HepG2 (cell line): Measurements from ENCODE around the gene RGS19. TPM values are rescaled to one million over a fixed set of nuclear protein-coding genes. Genes with fewer than 3 reads are reported as not detected.

Experiments
- ARID3A ChIP-seq: IDR thresholded peaks from 2 replicates; pipeline ENCODE4 v1.6.1; 2012; ENCODE audit warnings: low read depth, low read length, improper control_type of control experiment
- CBX2 ChIP-seq, 2 experiments: fragments of 200-600 bp in 1 of 2; sonication (generic); formaldehyde crosslinking in 1 of 2; IDR thresholded peaks; 2 replicates each; pipeline versions ENCODE4 v1.7.0 to v1.8.1; 2018 to 2022; ENCODE audit warnings: low read depth in 2 of 2, low read length in 1 of 2, mild to moderate bottlenecking in 1 of 2, missing genetic modification reagents in 1 of 2
- HNRNPLL ChIP-seq: fragments of 200-400 bp; formaldehyde crosslinking; IDR thresholded peaks from 2 replicates; pipeline ENCODE4 v1.6.1; 2017; ENCODE audit warnings: mild to moderate bottlenecking, low read depth, low read length; ENCODE audit not compliant: poor library complexity, severe bottlenecking
- HOXA7 ChIP-seq: sonication (generic); formaldehyde crosslinking; IDR thresholded peaks from 2 replicates; pipeline ENCODE4 v1.8.1; 2022; ENCODE audit warnings: mild to moderate bottlenecking, missing genetic modification reagents, moderate library complexity
- KDM4B ChIP-seq: sonication (generic); formaldehyde crosslinking; IDR thresholded peaks from 2 replicates; pipeline ENCODE4 v1.4.0; 2020; ENCODE audit warnings: missing genetic modification reagents
- MIER2 ChIP-seq: IDR thresholded peaks from 2 replicates; pipeline ENCODE4 v1.6.1; 2016; ENCODE audit warnings: missing biosample characterization, missing genetic modification reagents
- MXI1 ChIP-seq: IDR thresholded peaks from 3 replicates; pipeline ENCODE4 v1.6.1; 2012; ENCODE audit warnings: low read depth, low read length, inconsistent platforms, borderline replicate concordance
- PAWR ChIP-seq: sonication (generic); formaldehyde crosslinking; IDR thresholded peaks from 2 replicates; pipeline ENCODE4 v1.4.0; 2020; ENCODE audit warnings: missing genetic modification reagents, mild to moderate bottlenecking, borderline replicate concordance
- POLR2AphosphoS5 ChIP-seq: IDR thresholded peaks from 2 replicates; pipeline ENCODE4 v1.6.1; 2012; ENCODE audit warnings: low read depth, low read length
- RAD51 ChIP-seq: fragments of 450-650 bp; IDR thresholded peaks from 2 replicates; pipeline ENCODE4 v1.6.1; 2016; ENCODE audit warnings: borderline replicate concordance
- RERE ChIP-seq: IDR thresholded peaks from 2 replicates; pipeline ENCODE4 v1.6.1; 2016; ENCODE audit warnings: low read depth, missing genetic modification reagents, missing compliant biosample characterization
- SIN3B ChIP-seq: fragments of 150-350 bp; IDR thresholded peaks from 2 replicates; pipeline ENCODE4 v1.6.1; 2014; ENCODE audit warnings: low read length
- SMC3 ChIP-seq: IDR thresholded peaks from 2 replicates; pipeline ENCODE4 v1.6.1; 2011; ENCODE audit warnings: low read length, improper control_type of control experiment
- TGIF2 ChIP-seq: IDR thresholded peaks from 2 replicates; pipeline ENCODE4 v1.6.1; 2016; ENCODE audit warnings: control low read depth, missing compliant biosample characterization
- TOPORS ChIP-seq: sonication (generic); formaldehyde crosslinking; IDR thresholded peaks from 2 replicates; pipeline ENCODE4 v1.8.0; 2023; ENCODE audit warnings: mild to moderate bottlenecking, missing genetic modification reagents
- ZBTB10 ChIP-seq: sonication (generic); formaldehyde crosslinking; IDR thresholded peaks from 2 replicates; pipeline ENCODE4 v1.4.0; 2020; ENCODE audit warnings: missing genetic modification reagents, borderline replicate concordance
- ZNF143 ChIP-seq: sonication (generic); formaldehyde crosslinking; IDR thresholded peaks from 2 replicates; pipeline ENCODE4 v1.4.0; 2020; ENCODE audit warnings: missing genetic modification reagents
- ZNF333 ChIP-seq: sonication (generic); formaldehyde crosslinking; IDR thresholded peaks from 2 replicates; pipeline ENCODE4 v1.4.0; 2020; ENCODE audit warnings: mild to moderate bottlenecking, missing genetic modification reagents, borderline replicate concordance
- ZNF468 ChIP-seq: sonication (generic); formaldehyde crosslinking; IDR thresholded peaks from 2 replicates; pipeline ENCODE4 v1.8.0; 2022; ENCODE audit warnings: mild to moderate bottlenecking, moderate library complexity, missing genetic modification reagents
- ZNF501 ChIP-seq: sonication (generic); formaldehyde crosslinking; IDR thresholded peaks from 2 replicates; pipeline ENCODE4 v1.5.1; 2020; ENCODE audit warnings: mild to moderate bottlenecking, moderate library complexity, missing genetic modification reagents
- ZNF670 ChIP-seq: sonication (generic); formaldehyde crosslinking; IDR thresholded peaks from 2 replicates; pipeline ENCODE4 v1.8.0; 2022; ENCODE audit warnings: mild to moderate bottlenecking, missing genetic modification reagents, borderline replicate concordance
- ZSCAN20 ChIP-seq: sonication (generic); formaldehyde crosslinking; IDR thresholded peaks from 2 replicates; pipeline ENCODE4 v1.4.0; 2020; ENCODE audit warnings: missing genetic modification reagents, mild to moderate bottlenecking, borderline replicate concordance
- polyA plus RNA-seq, 8 experiments: library from polyadenylated mRNA; depleted of rRNA in 3 of 8; stranded (reverse) in 7 of 8; unstranded in 1 of 8; fragments of >200 nt; fragmentation: Illumina TruSeq in 4 of 8; extraction: Trizol in 4 of 8; gene quantifications; 2 replicates each; pipeline versions ENCODE4 v1.2.1 to v1.2.3, GENCODE V29; 2011 to 2016; ENCODE audit warnings: low read depth in 4 of 8, missing spikeins in 1 of 8, mixed read lengths in 1 of 8; ENCODE audit not compliant: insufficient read depth in 1 of 8
- total RNA-seq, 5 experiments: library from RNA; depleted of rRNA; stranded (reverse); fragments of >200 nt; fragmentation: Illumina TruSeq; extraction: Trizol; gene quantifications; 2 replicates each; pipeline ENCODE4 v1.2.3, GENCODE V29; 2016; ENCODE audit warnings: low read depth in 1 of 5

Gene RGS19
- total and polyA plus RNA-seq, 2 of the 13 experiments (the other 11 are each of a cell fraction or from before 2014, with no cell fraction given) = 10.7 to 11.9 TPM

GRCh38 chr20:64055396-64055892 lies 23.9 kb downstream of the RGS19 start (continued):
- peak; percentile 16; the same call in 1 of the 2 replicates for TF ChIP-seq ZBTB10 (CRISPR knock-in tag)
- 0 out of 2 replicates have a peak, but pooled peaks have one; percentile 81 for TF ChIP-seq TGIF2 (CRISPR knock-in tag)
- TF ChIP-seq ZNF468 (CRISPR knock-in tag) = no peak
- TF ChIP-seq RERE (CRISPR knock-in tag) = no peak
- TF ChIP-seq HNRNPLL = no peak
- no peak for TF ChIP-seq RAD51
- TF ChIP-seq ZSCAN20 (CRISPR knock-in tag) = no peak
- TF ChIP-seq HOXA7 (CRISPR knock-in tag) = no peak
- TF ChIP-seq KDM4B (CRISPR knock-in tag) = no peak
- TF ChIP-seq PAWR = no peak
- TF ChIP-seq MIER2 (CRISPR knock-in tag) = no peak
- TF ChIP-seq ZNF333 = peak; percentile 83; the same call in 1 of the 2 replicates
- TF ChIP-seq TOPORS = no peak
- TF ChIP-seq ZNF143 (CRISPR knock-in tag) = 0 out of 2 replicates have a peak, but pooled peaks have one; percentile 34
- TF ChIP-seq ZNF670 (CRISPR knock-in tag) = no peak
- TF ChIP-seq POLR2AphosphoS5 = no peak
- TF ChIP-seq SMC3 = no peak
- no peak for TF ChIP-seq ARID3A
- TF ChIP-seq SIN3B = no peak
- TF ChIP-seq ZNF501 (CRISPR knock-in tag) = peak; percentile 11; the same call in 1 of the 2 replicates
- TF ChIP-seq MXI1 = no peak
- TF ChIP-seq CBX2 (IDR thresholded peaks at IDR 0.05; ENCODE audit: low read depth, low read length) = no peak
- no peak for TF ChIP-seq CBX2 (CRISPR knock-in tag; IDR thresholded peaks at IDR 0.05; ENCODE audit: low read depth)
